Esophagus squamous epithelium (tissue), 4 donors: ENCODE results near the gene IGFBP7.

Experiments used
- CTCF ChIP-seq, 6 experiments: fragments of 450-650 bp in 4 of 6; fragments of 200-600 bp in 2 of 6; sonication (generic) in 2 of 6; IDR thresholded peaks; one replicate each; pipeline ENCODE4 v1.5.1; 2016 to 2019; ENCODE audit warnings: antibody characterized with exemption in 6 of 6, mild to moderate bottlenecking in 4 of 6, moderate library complexity in 4 of 6
- POLR2A ChIP-seq, 4 donors: fragments of 450-650 bp; IDR thresholded peaks; one replicate each; pipeline ENCODE4 v1.6.1; 2017; ENCODE audit warnings: antibody characterized with exemption in 4 of 4, mild to moderate bottlenecking in 4 of 4, moderate library complexity in 3 of 4

- no peak for TF ChIP-seq CTCF (IDR thresholded peaks at IDR 0.05)
- TF ChIP-seq POLR2A (IDR thresholded peaks at IDR 0.05): no peak
Observed at GRCh38 chr4:57093845-57094831, 16.0 kb downstream of the IGFBP7 start.
